DMS 273 (cell line): ENCODE data around the gene UNK.

Source experiments
- DNase-seq: peaks from one replicate; lab custom pipeline; 2025; ENCODE audit not compliant: unreplicated experiment; lab: John Stamatoyannopoulos, UW

The UNK gene

DNA sequence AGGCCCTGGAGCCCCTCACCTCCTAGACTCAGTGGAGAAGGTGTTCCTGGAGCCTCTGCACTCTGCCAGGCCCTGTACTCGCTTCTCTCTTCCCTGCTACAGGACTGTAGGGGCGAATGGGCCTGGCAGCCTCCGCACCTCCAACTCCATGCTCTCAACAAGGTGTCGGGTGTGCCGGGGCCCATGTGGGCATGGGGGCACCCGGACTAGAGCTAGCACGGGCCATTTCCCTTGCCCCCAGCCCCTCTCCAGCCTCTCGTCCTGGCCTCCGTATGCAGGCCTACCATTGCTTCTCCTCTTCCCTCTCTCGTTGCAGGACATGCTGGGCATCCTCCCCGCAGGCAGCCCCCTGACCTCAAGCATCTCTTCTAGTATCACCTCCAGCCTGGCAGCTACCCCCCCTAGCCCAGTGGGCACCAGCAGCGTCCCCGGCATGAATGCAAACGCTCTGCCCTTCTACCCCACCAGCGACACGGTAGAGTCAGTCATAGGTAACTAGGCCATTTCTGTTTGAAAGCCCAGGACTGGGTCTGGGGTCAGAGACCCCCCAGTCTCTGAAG lies 33.8 kb downstream of the UNK start:
- DNase-seq: no peak

DNA sequence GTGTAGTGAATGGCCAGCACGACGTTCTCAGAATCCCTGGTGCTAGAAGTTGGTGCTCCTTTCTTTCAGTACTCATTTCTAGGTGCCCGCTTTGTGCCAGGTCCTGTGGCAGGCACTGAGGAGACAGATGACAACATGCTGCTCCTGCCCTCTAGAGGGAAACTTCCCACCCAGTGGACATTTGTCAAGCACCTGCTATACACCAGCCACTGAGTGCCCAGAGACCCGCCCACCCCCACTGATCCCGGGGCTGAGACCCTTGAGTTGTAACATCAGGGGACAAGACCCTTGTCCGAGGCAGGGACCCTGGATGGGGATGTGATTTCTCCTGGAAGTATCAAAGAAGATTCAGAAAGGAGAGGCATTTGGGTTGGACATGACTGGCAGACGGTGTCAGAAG lies 34.5 kb downstream of the UNK start:
- DNase-seq: no peak

DNA sequence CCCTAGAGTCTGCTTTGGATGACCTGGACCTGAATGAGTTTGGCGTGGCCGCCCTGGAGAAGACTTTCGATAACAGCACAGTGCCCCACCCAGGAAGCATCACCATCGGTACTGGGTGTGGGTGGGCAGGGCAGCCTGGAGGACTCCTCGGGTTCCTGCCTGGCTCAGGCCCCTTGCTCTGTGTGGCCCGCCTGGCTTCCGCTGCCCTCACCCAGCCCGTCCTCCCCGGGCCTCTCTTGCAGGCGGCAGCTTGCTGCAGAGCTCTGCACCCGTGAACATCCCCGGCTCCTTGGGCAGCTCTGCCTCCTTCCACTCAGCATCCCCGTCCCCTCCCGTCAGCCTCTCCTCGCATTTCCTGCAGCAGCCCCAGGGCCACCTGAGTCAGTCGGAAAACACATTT lies 35.1 kb downstream of the UNK start:
- no peak for DNase-seq

DNA sequence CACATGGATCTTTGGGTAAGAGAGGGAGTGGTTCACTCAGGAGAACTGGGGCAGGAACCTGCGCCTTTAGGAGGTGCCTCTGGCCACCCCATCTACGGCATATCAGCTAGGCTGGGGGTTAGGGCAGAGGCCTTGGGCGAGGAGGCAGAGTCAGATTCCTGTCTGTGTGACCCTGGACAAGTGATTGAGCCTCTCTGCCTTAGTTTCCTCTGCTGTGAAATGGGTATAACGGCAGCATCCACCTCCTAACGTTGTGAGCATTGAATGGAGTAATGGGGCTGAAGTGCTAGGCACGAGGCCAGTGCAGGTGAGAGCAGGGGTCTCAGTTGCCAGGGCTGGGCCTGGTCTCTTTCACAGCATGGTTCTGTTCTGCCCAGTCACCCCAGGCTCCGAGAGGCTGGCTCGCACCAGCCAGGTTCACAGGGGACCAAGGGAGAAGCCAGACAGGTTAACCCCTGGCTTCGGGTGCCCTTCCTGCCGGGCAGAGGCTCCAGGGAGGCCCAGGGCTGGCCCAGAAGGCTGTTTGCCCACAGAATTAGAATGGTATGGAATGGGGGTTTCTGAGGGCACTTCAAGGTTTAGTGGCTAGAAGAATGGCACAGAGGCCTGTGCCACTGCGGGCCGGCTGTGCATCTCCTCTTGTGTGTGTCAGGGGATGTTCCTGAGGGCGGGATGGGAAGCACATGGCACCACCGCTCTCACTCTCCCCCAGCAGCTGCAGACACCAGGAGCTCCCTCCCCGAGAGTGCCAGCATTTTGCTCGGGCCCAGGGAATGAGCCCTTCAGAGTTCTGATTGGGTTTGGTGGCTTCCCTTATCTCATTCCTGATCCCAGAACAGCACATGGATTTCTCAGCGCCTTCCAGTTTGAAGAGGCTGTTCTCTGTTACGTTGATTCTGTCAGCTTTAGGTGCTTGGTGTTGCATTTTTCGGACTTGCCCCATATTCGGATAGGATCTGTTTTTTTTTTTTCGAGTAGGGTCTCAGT lies 35.8 kb downstream of the UNK start:
- DNase-seq: no peak

- DNase-seq: no peak
Observed at GRCh38 chr17:75821552-75821951, 36.9 kb downstream of the UNK start.

GRCh38 chr17:75822119-75822799 lies 37.7 kb downstream of the UNK start:
- DNase-seq: peak; percentile 43

- no peak for DNase-seq
Observed at GRCh38 chr17:75822800-75823166, 38.2 kb downstream of the UNK start.

- no peak for DNase-seq
Observed at GRCh38 chr17:75823257-75824041, 38.8 kb downstream of the UNK start.

DNA sequence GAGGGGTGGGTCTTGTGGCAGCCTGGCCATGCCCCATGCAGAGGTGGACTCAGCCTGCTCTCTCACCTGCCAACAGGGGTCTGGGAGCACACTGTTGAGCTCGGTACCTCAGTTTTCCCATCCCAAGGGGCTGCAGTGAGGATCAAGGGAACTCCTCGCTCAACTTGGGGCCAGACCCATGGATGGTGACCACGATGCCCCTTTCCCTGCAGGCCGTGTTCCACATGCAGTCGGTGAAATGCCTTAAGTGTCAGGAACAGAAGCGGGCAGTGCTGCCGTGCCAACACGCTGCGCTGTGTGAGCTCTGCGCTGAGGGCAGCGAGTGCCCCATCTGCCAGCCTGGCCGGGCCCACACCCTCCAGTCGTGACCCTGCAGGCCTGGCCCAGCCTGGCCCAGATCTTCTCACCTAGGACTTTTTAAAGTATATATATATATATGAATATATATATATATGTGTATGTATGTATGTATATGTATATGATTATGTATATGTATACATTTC lies 39.5 kb downstream of the UNK start:
- no peak for DNase-seq

DNA sequence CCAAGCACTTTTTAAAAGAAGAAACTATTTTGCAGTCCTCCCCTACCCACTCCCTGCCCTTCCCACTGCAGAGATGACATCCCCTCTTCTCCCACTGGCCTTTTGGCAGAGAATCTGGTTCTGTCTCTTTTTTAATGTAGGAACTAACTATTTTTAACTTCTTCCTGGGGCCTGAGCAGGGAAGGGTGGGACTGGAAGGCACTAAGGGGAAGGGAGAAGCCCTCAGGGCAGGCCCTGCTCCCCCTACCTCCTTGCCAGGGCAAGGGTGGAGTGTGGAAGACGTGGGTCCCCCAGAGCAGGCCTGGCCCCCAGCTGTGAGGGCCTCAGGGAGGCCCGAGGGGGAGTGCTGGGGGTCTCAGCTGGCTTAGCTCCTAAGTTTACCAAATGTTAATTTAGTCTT lies 40.1 kb downstream of the UNK start:
- no peak for DNase-seq

GRCh38 chr17:75825149-75825552 lies 40.5 kb downstream of the UNK start:
- no peak for DNase-seq

DNA sequence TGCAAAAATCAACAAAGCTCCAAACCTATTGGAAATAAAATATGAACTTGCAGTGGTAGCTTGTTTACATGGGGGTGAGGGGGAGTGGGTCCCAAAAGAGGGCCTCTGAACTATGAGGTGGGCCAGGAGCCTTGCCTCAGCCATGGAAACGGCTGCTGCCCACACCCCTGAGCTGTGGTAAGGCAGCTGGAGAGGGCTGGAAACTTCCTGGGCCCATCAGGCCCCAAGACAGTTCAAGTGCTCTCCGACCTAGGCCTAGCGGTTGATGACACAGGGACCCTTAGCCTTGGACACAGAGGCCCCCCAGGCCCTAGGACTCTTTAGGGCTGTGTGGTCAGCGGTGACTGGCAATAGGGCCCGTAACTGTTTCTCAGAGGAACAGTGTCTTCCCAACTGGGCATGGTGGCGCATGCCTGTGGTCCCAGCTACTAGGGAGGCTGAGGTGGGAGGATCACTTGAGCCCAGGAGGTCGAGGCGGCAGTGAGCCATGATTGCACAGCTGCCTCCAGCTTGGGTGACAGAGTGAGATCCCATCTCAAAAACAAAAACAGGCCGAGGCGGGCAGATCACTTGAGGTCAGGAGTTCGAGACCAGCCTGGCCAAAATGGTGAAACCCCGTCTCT lies 41.3 kb downstream of the UNK start:
- no peak for DNase-seq

DNA sequence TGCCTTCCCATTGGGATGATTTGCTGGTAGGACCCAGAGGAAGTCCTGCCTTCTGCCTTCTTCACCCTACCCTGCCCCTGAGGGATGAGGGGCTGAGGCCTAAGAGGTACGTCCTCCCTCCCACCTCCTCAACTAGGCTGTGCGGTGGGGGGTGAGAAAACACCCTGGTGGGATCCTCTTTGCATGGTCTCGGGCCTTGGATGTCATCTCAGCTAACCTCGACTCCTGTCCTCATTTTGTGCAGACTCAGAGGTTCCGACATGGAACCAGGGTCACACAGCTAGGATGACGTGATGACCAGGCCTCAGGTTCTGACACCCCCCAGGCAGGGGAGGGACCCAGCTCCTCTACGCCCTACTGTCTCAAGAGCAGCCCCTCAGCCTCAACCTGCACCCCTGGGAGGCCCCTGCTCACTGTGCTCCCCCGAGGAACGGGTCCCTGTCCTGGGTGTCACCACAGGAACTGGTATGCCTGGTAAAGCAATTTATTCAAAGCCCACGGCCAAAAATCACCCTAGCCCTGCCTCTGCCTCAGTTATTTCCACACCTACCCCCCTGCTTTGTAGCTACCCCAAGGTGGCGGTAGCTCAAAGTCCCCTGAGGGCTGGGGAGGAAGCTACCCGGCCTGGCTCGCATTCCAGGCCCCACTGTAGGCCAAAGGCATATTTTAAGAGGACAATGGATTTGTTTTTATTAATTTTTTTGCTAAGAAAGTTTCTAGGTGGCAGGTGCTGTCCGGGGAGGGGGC lies 42.1 kb downstream of the UNK start:
- no peak for DNase-seq

DNA sequence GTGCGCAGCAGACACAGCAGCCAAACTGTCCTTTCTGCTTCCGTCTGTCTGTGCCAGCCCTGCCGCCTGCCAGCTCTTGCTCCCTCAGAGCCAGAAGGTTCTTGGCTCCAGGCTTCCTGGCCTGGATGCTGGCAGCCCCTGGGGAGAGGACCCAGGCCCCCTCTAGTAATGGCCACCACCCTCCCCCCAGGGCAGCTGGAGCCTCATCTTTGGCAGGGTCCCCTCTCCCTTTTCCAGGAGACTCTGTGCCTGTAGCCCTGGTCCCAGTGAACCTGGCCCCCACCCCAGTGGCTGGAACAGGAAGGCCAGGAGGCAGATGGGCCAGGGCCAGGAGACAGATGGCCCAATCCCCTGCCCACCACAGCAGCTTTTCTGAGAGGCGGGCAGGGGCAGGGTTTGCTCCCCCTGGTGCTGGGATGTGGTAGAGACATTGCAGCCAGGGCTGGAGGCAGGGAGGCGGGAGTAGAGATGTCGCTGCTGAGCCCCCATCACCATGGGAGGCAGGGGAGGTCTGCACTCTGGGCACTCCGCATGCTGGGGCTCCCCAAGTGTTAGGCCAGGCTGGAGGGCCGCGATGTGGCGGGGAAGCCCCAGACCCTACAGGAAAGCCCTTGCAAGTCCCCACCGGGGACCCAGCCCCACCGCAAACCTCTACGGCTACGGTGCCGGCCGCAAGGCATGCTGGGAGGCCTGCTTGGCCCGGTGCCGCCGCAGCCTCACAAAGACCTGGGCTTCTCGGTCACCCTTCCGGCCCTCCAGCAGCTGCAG lies 42.9 kb downstream of the UNK start:
- peak; percentile 97 for DNase-seq

DNA sequence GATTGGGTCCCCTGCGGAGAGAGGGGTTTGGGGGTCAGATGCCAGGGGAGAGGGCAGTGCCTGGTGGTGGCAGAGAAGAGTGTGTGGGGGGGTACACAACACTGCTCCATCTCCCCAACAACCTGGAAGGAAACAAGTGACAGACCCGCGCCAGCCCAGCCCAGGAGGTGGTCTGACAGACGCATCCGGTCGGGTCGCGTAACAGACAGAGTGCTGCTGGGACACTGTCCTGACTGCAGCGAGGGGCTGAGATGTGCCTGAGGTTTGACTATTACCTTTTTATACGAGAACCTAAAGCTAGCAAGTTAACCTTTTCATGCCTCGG lies 43.4 kb downstream of the UNK start:
- DNase-seq: no peak

DNA sequence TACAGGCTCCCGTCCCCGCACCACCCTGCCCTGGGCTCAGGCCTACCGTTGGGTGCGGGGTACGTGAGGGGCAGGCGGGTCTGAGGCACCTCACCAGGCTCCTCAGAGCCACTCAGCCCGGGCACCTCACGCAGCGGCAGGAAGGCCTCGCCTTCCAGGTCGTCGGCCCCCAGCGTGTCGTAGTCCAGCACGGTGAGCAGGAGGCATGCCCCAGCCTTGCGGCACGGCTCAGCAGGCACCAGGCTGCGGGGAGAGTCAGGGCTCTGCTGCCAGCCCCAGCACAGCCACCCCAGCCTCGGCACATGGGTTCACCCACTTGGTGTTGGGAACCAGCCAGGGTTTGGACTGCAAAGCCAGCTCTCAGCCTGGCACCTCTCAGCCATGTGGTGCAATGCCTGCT lies 44.1 kb downstream of the UNK start:
- peak; percentile 36 for DNase-seq

- DNase-seq: no peak
Observed at GRCh38 chr17:75829747-75830146, 45.1 kb downstream of the UNK start.

DNA sequence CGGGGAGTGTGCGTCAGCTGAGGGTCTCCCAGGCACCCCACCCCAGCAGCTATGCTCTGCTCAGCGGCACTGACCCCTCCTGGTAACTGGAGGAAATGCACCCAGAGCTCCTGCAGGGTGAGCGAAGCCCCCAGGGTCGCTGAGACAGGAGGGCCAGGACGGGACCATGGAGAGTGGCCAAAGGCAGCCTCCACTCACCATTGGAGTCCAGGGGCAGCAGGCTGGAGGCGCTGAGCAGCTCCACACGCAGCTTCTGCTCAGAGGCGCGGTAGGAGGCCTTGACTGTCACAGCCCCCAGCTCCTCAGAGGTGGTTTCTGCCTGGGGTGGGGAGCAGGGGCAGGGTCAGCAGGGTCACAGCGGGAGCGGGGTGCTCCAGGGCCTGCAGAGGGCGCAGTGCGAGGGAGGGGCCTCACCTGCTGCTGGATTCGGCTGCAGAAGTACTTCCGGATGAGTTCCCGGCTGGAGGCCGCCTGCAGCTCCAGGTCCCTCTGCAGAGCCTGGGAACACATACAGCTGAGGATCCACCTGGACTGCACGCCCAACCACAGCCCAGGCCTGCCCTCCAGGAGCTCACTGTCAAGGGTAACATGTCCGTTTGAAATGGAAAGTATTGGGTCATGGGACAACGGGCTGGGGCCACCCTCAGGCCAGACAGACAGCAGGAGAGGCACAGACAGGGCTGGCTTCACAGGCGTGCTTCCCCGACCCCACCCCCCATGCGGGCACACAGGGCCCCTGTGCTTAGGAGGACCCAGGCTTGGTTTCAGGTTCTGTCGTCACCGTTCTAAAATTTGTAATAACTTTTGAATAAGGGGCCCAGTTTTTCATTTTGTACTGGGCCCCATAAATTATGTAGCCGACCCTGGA lies 45.8 kb downstream of the UNK start:
- DNase-seq: peak; percentile 55
